Measurements from ENCODE around the gene ZBTB7C. TPM values are rescaled to one million over a fixed set of nuclear protein-coding genes. Genes with fewer than 3 reads are reported as not detected.

Gene ZBTB7C
- total RNA-seq, 1 donor from 2014 or later, result 1.4 TPM

GRCh38 chr18:48028696-48029095, 380.5 kb downstream of the ZBTB7C start:
- no peak overlapping the region for H3K4me3 Mint-ChIP-seq (ENCODE audit: unreplicated experiment)
- H3K9me3 Mint-ChIP-seq (ENCODE audit: low read depth), result no peaks in the 10 kb centered on the region
- no peak overlapping the region for H3K27ac Mint-ChIP-seq (ENCODE audit: unreplicated experiment)

DNA sequence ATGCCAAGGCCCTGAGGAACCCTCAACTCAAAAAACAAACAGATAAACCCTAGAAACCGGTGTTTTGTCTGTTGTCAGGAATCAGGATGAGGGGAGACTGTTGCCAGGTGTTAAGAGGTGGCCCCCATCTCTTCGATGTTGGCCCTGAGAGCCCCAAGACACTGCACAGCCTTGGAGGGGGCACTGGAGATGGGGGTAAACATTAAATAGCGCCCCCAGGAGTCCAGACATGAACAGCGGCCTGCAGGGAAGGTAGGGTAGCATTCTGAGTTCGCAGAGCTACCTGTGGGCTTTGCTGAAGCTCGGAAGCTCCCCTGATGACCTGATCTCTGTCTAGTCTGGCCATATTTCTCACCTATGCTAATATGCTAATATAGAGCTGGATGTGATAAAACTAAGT, 381.1 kb downstream of the ZBTB7C start:
- no peak overlapping the region for H3K27ac Mint-ChIP-seq (ENCODE audit: unreplicated experiment)
- TF ChIP-seq CTCF (IDR thresholded peaks at IDR 0.05), result peak; percentile 42
- H3K9me3 Mint-ChIP-seq (ENCODE audit: low read depth), result no peaks in the 10 kb centered on the region
- no peaks in the 10 kb centered on the region for H3K27me3 Mint-ChIP-seq (ENCODE audit: low read depth)
- H3K36me3 Mint-ChIP-seq (ENCODE audit: low read depth), result no peaks in the 10 kb centered on the region
- H3K4me3 Mint-ChIP-seq (ENCODE audit: unreplicated experiment), result no peak overlapping the region
- no peak for DNase-seq (ENCODE audit: low spot score)
- peaks cover 26% of the 10 kb centered on the region for H3K4me1 Mint-ChIP-seq (ENCODE audit: low read depth)

More at GRCh38 chr18:48028696-48029095, 380.5 kb downstream of the ZBTB7C start:
- no peak for TF ChIP-seq CTCF (IDR thresholded peaks at IDR 0.05)
- H3K36me3 Mint-ChIP-seq (ENCODE audit: low read depth), result no peaks in the 10 kb centered on the region
- DNase-seq (ENCODE audit: low spot score), result no peak
- H3K4me1 Mint-ChIP-seq (ENCODE audit: low read depth), result peaks cover 20% of the 10 kb centered on the region
- no peaks in the 10 kb centered on the region for H3K27me3 Mint-ChIP-seq (ENCODE audit: low read depth)

- peak overlapping the region; percentile 84 for H3K27ac Mint-ChIP-seq (ENCODE audit: unreplicated experiment)
- peak; percentile 38 for DNase-seq (ENCODE audit: low spot score)
- no peak overlapping the region for H3K4me3 Mint-ChIP-seq (ENCODE audit: unreplicated experiment)
- H3K9me3 Mint-ChIP-seq (ENCODE audit: low read depth), result no peaks in the 10 kb centered on the region
- H3K36me3 Mint-ChIP-seq (ENCODE audit: low read depth), result no peaks in the 10 kb centered on the region
- H3K4me1 Mint-ChIP-seq (ENCODE audit: low read depth), result peaks cover 32% of the 10 kb centered on the region
- peaks cover 2% of the 10 kb centered on the region for H3K27me3 Mint-ChIP-seq (ENCODE audit: low read depth)
- TF ChIP-seq CTCF (IDR thresholded peaks at IDR 0.05), result no peak
These were observed 381.7 kb downstream of the ZBTB7C start for GRCh38 chr18:48027401-48027963.

DNA sequence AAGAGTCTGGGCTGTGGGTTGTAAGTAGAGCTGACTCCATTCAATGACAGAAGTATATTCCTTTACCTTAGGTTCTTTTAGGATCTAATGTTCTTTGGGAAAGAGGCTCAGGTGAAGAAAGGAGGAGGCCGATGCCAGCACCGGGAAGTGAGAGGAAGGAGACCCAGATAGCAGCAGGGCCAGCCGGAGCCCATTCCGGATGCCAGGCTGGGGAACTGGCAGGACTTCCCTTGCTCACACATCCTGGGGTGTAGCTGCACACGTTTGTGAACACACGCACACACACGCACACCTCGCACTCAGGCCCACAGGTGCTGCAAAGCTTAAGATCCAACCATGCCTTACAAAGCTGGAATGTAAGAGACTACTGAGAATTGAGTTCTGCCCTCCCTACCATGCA, 383.0 kb downstream of the ZBTB7C start:
- Mint-ChIP-seq H3K27me3 (ENCODE audit: low read depth) (peaks cover 7% of the 10 kb centered on the region), H3K36me3 (ENCODE audit: low read depth) (no peaks in the 10 kb centered on the region)

More for the DNA sequence above, 383.0 kb downstream of the ZBTB7C start:
- DNase-seq (ENCODE audit: low spot score), result peak; percentile 24
- Mint-ChIP-seq H3K9me3 (ENCODE audit: low read depth) (no peaks in the 10 kb centered on the region), H3K4me3 (ENCODE audit: unreplicated experiment) (no peak overlapping the region), H3K27ac (ENCODE audit: unreplicated experiment) (no peak overlapping the region), H3K4me1 (ENCODE audit: low read depth) (peaks cover 32% of the 10 kb centered on the region)
- no peak for TF ChIP-seq CTCF (IDR thresholded peaks at IDR 0.05)

All from chondrocyte (in vitro differentiated cells).